ENCODE data around the gene KRTAP19-8. TPM values are rescaled to one million over a fixed set of nuclear protein-coding genes. Genes with fewer than 3 reads are reported as not detected.

Gene KRTAP19-8
- polyA plus RNA-seq, 1 donor: not detected

DNA sequence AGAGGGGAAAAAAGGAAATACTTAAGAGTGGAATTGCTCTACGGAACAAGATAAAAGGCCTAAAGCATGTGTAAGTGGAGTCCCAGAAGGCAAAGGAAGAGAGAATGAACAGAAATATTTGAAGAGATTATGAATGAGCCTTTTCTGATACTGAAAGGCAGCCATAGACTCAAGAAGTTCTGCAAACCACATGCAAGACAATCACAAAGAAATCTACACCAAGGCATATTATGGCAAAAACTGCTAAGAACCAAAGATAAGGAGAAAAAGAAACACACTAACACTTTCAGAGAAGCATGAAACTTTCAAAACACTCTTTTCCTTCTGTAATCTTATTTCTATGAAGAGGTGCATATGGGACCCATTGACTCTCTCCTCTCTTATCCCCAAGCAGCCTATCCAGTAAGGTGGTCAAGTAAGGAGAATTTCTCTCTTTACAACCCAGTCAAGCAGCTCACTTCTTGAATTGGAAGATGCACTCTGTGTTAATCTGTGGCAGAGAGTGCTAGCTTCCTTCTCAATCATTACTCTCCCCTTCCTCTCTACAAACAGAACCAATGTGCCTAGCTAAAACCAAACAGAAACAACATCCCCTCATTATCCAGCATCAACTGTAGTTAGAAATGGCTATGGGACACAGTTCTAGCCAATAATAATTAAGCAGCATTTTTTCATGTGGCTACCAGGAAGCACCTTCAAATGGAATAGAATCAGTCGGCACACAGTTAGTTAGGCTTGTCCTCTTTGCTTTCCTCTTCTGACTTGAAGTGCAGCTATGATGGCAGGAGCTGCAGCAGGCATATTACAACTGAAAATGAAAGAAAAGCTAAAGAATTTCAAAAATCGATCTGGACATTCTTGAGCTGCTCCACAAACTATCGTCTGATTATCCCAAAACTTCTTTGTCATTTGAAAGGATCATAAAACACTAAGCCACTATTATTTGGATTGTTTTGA is 25.9 kb downstream of the KRTAP19-8 start:
- Histone ChIP-seq H3K9me3 (ENCODE audit: control insufficient read depth, low read depth, low read length) (no peaks in the 10 kb centered on the region), H3K4me1 (ENCODE audit: control insufficient read depth, insufficient read depth, low read length) (no peaks in the 10 kb centered on the region), H3K27me3 (ENCODE audit: control insufficient read depth, insufficient read depth, low read length) (no peaks in the 10 kb centered on the region), H3K36me3 (ENCODE audit: control insufficient read depth, insufficient read depth, low read length) (no peaks in the 10 kb centered on the region), H3K4me3 (ENCODE audit: low read length) (no peak overlapping the region), H3K27ac (ENCODE audit: low read length) (no peak overlapping the region)
- WGBS (ENCODE audit: insufficient coverage, low lambda C conversion rate): 100% methylated on average over 2 of the region's 4 CpGs
- no peak for DNase-seq

DNA sequence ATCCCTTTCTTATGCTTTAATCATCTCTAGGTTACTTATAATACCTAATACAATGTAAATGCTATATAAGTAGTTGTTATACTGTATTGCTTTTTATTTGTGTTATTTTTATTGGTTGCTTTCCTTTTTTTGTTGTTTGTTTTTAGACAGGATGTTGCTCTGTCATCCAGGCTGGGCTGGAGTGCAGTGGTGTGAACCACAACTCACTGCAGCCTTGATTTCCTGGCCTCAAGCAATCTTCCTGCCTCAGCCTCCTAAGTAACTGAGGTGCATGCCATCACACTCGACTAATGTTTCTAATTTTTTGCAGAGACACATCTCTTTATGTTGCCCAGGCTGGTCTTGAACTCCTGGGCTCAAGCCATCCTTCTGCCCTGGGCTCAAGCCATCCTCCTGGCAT is 26.9 kb downstream of the KRTAP19-8 start:
- Histone ChIP-seq H3K4me3 (ENCODE audit: low read length) (no peak overlapping the region), H3K27ac (ENCODE audit: low read length) (no peak overlapping the region), H3K36me3 (ENCODE audit: control insufficient read depth, insufficient read depth, low read length) (no peaks in the 10 kb centered on the region), H3K4me1 (ENCODE audit: control insufficient read depth, insufficient read depth, low read length) (no peaks in the 10 kb centered on the region), H3K9me3 (ENCODE audit: control insufficient read depth, low read depth, low read length) (no peaks in the 10 kb centered on the region), H3K27me3 (ENCODE audit: control insufficient read depth, insufficient read depth, low read length) (no peaks in the 10 kb centered on the region)
- WGBS (ENCODE audit: insufficient coverage, low lambda C conversion rate): no CpG with 5 or more reads among the region's 1 CpG
- DNase-seq: no peak

- no CpG with 5 or more reads among the region's 1 CpG for WGBS (ENCODE audit: insufficient coverage, low lambda C conversion rate)
- no peak overlapping the region for H3K4me3 ChIP-seq (ENCODE audit: low read length)
- no peaks in the 10 kb centered on the region for H3K9me3 ChIP-seq (ENCODE audit: control insufficient read depth, low read depth, low read length)
- H3K27me3 ChIP-seq (ENCODE audit: control insufficient read depth, insufficient read depth, low read length): no peaks in the 10 kb centered on the region
- no peak overlapping the region for H3K27ac ChIP-seq (ENCODE audit: low read length)
- H3K36me3 ChIP-seq (ENCODE audit: control insufficient read depth, insufficient read depth, low read length): no peaks in the 10 kb centered on the region
- no peak for DNase-seq
- no peaks in the 10 kb centered on the region for H3K4me1 ChIP-seq (ENCODE audit: control insufficient read depth, insufficient read depth, low read length)
Observed at GRCh38 chr21:31008355-31008754, 29.9 kb downstream of the KRTAP19-8 start.

DNA sequence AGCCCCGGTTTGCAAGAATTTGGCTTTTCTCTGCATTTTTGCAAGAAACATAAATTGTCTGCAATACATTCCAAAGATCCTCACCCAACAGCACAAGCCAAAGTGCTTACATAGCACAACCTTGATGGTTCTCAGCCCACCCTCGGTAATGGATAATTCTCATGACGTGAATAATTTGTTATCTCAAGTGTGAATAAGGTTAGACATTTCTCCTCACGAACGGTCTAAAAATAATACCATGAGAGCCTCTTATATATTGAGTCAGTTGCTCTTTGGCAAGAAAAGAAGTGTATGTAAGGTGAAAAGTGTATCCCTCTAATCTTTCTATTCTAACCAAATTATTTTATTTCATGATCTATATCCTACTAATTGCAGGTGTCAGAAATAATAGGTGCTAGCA is 33.3 kb downstream of the KRTAP19-8 start:
- Histone ChIP-seq H3K4me3 (ENCODE audit: low read length) (no peak overlapping the region), H3K27me3 (ENCODE audit: control insufficient read depth, insufficient read depth, low read length) (no peaks in the 10 kb centered on the region)
- no CpG with 5 or more reads among the region's 5 CpGs for WGBS (ENCODE audit: insufficient coverage, low lambda C conversion rate)

DNA sequence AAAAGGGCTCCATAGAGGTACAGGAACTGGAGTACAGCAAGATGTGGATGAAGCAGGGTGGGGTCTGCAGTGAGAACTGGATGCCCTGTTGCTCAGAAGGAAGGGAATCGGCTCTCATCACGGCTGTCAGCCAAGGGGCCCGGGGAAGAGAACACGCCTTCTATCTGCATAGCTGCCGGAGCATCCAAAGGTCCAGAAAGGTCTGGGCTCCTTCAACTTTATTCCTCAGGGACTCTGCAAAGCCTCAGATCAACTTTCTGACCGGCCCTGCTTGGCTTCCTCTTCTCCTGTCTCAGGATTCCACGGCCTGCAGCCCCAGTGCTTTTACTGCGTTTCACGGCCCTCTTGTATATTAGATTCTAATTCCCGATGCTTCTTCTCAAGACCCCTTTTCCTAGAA is 34.8 kb downstream of the KRTAP19-8 start:
- no peaks in the 10 kb centered on the region for H3K9me3 ChIP-seq (ENCODE audit: control insufficient read depth, low read depth, low read length)
- no peak overlapping the region for H3K4me3 ChIP-seq (ENCODE audit: low read length)
- no peaks in the 10 kb centered on the region for H3K4me1 ChIP-seq (ENCODE audit: control insufficient read depth, insufficient read depth, low read length)
- H3K27ac ChIP-seq (ENCODE audit: low read length): no peak overlapping the region
- no peaks in the 10 kb centered on the region for H3K36me3 ChIP-seq (ENCODE audit: control insufficient read depth, insufficient read depth, low read length)
- no peak for DNase-seq
- no CpG with 5 or more reads among the region's 10 CpGs for WGBS (ENCODE audit: insufficient coverage, low lambda C conversion rate)
- H3K27me3 ChIP-seq (ENCODE audit: control insufficient read depth, insufficient read depth, low read length): no peaks in the 10 kb centered on the region

More for the DNA sequence above, 33.3 kb downstream of the KRTAP19-8 start:
- DNase-seq: no peak
- Histone ChIP-seq H3K27ac (ENCODE audit: low read length) (no peak overlapping the region), H3K36me3 (ENCODE audit: control insufficient read depth, insufficient read depth, low read length) (no peaks in the 10 kb centered on the region), H3K9me3 (ENCODE audit: control insufficient read depth, low read depth, low read length) (no peaks in the 10 kb centered on the region), H3K4me1 (ENCODE audit: control insufficient read depth, insufficient read depth, low read length) (no peaks in the 10 kb centered on the region)

DNA sequence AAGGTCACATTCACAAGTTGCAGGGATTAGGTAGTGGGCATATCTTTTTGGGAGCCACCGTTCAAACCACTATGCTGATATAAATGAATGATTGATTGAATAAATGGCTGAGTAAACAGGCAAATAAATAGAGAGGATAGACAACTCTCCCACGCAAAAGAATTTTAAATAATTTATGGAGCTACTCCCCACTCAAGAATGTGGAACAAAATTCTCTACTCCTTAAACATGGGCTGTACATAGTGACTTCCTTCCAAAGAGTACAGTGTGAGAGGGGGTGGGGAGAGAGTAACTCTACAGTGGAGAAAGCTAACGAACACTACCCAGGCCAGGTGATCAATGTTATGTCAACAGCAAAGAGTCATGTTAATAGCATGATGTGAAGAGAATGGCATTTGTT is 40.7 kb downstream of the KRTAP19-8 start:
- H3K27ac ChIP-seq (ENCODE audit: low read length): no peak overlapping the region
- no peaks in the 10 kb centered on the region for H3K27me3 ChIP-seq (ENCODE audit: control insufficient read depth, insufficient read depth, low read length)
- no peak overlapping the region for H3K4me3 ChIP-seq (ENCODE audit: low read length)
- no peaks in the 10 kb centered on the region for H3K4me1 ChIP-seq (ENCODE audit: control insufficient read depth, insufficient read depth, low read length)
- no peaks in the 10 kb centered on the region for H3K9me3 ChIP-seq (ENCODE audit: control insufficient read depth, low read depth, low read length)
- no peaks in the 10 kb centered on the region for H3K36me3 ChIP-seq (ENCODE audit: control insufficient read depth, insufficient read depth, low read length)
- no peak for DNase-seq
- 0% methylated on average over 1 of the region's 3 CpGs for WGBS (ENCODE audit: insufficient coverage, low lambda C conversion rate)

- Histone ChIP-seq H3K36me3 (ENCODE audit: control insufficient read depth, insufficient read depth, low read length) (no peaks in the 10 kb centered on the region), H3K27ac (ENCODE audit: low read length) (no peak overlapping the region), H3K27me3 (ENCODE audit: control insufficient read depth, insufficient read depth, low read length) (no peaks in the 10 kb centered on the region), H3K9me3 (ENCODE audit: control insufficient read depth, low read depth, low read length) (no peaks in the 10 kb centered on the region), H3K4me3 (ENCODE audit: low read length) (no peak overlapping the region), H3K4me1 (ENCODE audit: control insufficient read depth, insufficient read depth, low read length) (no peaks in the 10 kb centered on the region)
- WGBS (ENCODE audit: insufficient coverage, low lambda C conversion rate): no CpG with 5 or more reads among the region's 2 CpGs
- DNase-seq: no peak
Observed at GRCh38 chr21:30996728-30997127, 41.5 kb downstream of the KRTAP19-8 start.

DNA sequence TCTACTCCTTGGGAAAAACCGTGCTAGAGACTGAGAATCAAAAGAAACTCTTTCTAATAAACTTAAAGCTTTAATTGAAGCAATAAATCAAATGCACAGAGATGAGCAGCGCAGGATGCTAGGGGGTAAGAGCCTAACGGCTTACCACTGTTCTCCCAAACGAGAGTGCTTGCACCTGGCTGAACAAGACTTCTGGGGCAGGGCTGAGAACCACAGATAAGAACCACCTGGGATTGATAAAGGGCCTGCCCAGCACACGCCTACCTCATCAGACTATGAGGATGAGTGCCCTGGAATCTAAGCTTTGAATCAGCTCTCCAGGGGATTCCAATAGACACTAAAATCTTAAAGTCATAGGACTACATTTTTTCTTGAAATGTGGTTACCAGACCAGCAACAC is 43.3 kb downstream of the KRTAP19-8 start:
- Histone ChIP-seq H3K27ac (ENCODE audit: low read length) (no peak overlapping the region), H3K9me3 (ENCODE audit: control insufficient read depth, low read depth, low read length) (no peaks in the 10 kb centered on the region), H3K27me3 (ENCODE audit: control insufficient read depth, insufficient read depth, low read length) (no peaks in the 10 kb centered on the region), H3K4me1 (ENCODE audit: control insufficient read depth, insufficient read depth, low read length) (no peaks in the 10 kb centered on the region), H3K36me3 (ENCODE audit: control insufficient read depth, insufficient read depth, low read length) (no peaks in the 10 kb centered on the region), H3K4me3 (ENCODE audit: low read length) (no peak overlapping the region)
- no CpG with 5 or more reads among the region's 5 CpGs for WGBS (ENCODE audit: insufficient coverage, low lambda C conversion rate)
- DNase-seq: no peak

- 100% methylated on average over 1 of the region's 5 CpGs for WGBS (ENCODE audit: insufficient coverage, low lambda C conversion rate)
- Histone ChIP-seq H3K9me3 (ENCODE audit: control insufficient read depth, low read depth, low read length) (no peaks in the 10 kb centered on the region), H3K36me3 (ENCODE audit: control insufficient read depth, insufficient read depth, low read length) (no peaks in the 10 kb centered on the region), H3K27ac (ENCODE audit: low read length) (no peak overlapping the region), H3K27me3 (ENCODE audit: control insufficient read depth, insufficient read depth, low read length) (no peaks in the 10 kb centered on the region), H3K4me3 (ENCODE audit: low read length) (no peak overlapping the region), H3K4me1 (ENCODE audit: control insufficient read depth, insufficient read depth, low read length) (no peaks in the 10 kb centered on the region)
- DNase-seq: no peak
Observed at GRCh38 chr21:30990514-30991262, 47.6 kb downstream of the KRTAP19-8 start.

DNA sequence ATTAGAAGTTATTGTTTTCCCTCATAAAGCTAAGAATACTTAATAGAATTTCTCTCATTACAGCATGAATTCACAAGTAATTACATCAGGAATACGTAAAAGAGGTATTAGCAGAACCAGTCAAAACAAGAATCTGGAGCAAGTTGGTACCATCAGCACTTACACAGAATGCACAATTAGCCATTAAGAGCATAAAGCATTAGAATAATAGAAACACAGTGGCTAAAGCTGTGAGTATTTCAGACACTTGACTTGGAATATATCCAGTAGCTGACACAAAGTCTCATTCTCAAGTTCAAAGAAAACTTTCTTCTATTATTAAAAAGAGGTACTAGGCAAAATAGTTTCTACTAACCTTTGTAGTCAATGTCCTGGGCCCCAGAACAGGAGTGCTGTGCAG is 49.6 kb downstream of the KRTAP19-8 start:
- Histone ChIP-seq H3K27me3 (ENCODE audit: control insufficient read depth, insufficient read depth, low read length) (no peaks in the 10 kb centered on the region), H3K4me3 (ENCODE audit: low read length) (no peak overlapping the region), H3K36me3 (ENCODE audit: control insufficient read depth, insufficient read depth, low read length) (no peaks in the 10 kb centered on the region), H3K27ac (ENCODE audit: low read length) (no peak overlapping the region), H3K9me3 (ENCODE audit: control insufficient read depth, low read depth, low read length) (no peaks in the 10 kb centered on the region), H3K4me1 (ENCODE audit: control insufficient read depth, insufficient read depth, low read length) (no peaks in the 10 kb centered on the region)
- WGBS (ENCODE audit: insufficient coverage, low lambda C conversion rate): no CpG with 5 or more reads among the region's 1 CpG
- DNase-seq: no peak
